SJCRH30 (cell line): ENCODE data around the gene TRIP4. TPM values are rescaled to one million over a fixed set of nuclear protein-coding genes. Genes with fewer than 3 reads are reported as not detected.
A peak's percentile ranks its signal among the peaks of the same experiment; 100 is the strongest.
"Not testable (repeated sequence)": the region's sequence is repeated elsewhere in the genome, so short reads cannot be mapped to it uniquely, and the experiment has no call there.

Experiments
- DNase-seq, 2 experiments: peaks; one replicate each; pipeline ENCODE4 v3.0.0-alpha.2; 2015 to 2020
- H3K27ac ChIP-seq: fragments of 250-450 bp; sonication (Bioruptor Pico); 2 replicates; pipeline ENCODE4 v1.5.1; 2020; ENCODE audit warnings: mild to moderate bottlenecking, moderate library complexity
- H3K27me3 ChIP-seq: fragments of 250-450 bp; sonication (Bioruptor Pico); 2 replicates; pipeline ENCODE4 v1.5.1; 2020; ENCODE audit warnings: mild to moderate bottlenecking, moderate library complexity
- H3K36me3 ChIP-seq: fragments of 250-450 bp; sonication (Bioruptor Pico); 2 replicates; pipeline ENCODE4 v1.5.1; 2020; ENCODE audit warnings: mild to moderate bottlenecking, moderate library complexity
- H3K4me1 ChIP-seq: fragments of 250-450 bp; sonication (Bioruptor Pico); 2 replicates; pipeline ENCODE4 v1.5.1; 2020; ENCODE audit warnings: mild to moderate bottlenecking, moderate library complexity
- H3K4me3 ChIP-seq: fragments of 250-450 bp; sonication (Bioruptor Pico); 2 replicates; pipeline ENCODE4 v1.5.1; 2020; ENCODE audit warnings: mild to moderate bottlenecking, moderate library complexity
- H3K9me3 ChIP-seq: fragments of 250-450 bp; sonication (Bioruptor Pico); replicated peaks from 2 replicates; pipeline ENCODE4 v1.5.1; 2020; ENCODE audit warnings: mild to moderate bottlenecking, moderate library complexity
- total RNA-seq: library from RNA; depleted of rRNA; stranded (reverse); fragments of >200 nt; shearing (Covaris generic); gene quantifications from 2 replicates; pipeline ENCODE4 v1.2.3, GENCODE V29; 2014; rRNA removed

TRIP4 gene
- 7.0 and 8.8 TPM in 2 replicates for total RNA-seq

DNA sequence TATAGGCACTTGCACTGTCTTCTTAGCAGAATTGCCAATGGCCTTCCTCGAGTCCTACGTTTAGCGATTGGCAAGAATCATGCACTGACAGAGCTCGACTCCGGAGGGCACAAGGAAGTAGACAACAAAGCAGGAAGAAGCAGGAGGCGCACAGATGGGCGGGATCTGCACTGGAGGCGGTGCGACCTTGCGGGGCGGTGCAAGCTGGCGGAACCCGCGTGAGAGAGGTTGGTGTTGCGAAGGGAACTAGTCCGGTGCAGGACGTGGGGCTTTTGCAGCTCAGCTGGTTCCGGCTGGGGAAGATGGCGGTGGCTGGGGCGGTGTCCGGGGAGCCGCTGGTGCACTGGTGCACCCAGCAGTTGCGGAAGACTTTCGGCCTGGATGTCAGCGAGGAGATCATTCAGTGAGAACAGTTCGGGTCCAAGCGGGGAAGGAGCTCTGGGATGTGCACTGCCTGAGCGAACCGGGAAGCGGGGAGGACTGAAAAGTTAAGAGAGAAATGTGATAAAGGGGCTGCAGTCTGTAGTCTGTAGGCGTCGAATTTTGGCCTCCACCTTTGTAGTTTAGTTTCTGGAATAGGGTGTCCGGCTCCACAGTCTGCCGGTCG is at the start of gene TRIP4:
TSS of gene TRIP4 (plus strand) at position 275 of the 607 bp plus-strand sequence. CDS start at position 303, 28 bp downstream.
- Histone ChIP-seq H3K27me3 (no peaks in the 10 kb centered on the region), H3K27ac (peak within 1 kb of the TSS; percentile 40; the same call in 1 of the 2 replicates), H3K9me3 (no peaks in the 10 kb centered on the region), H3K36me3 (no peaks in the 10 kb centered on the region), H3K4me3 (peak within 1 kb of the TSS; percentile 65), H3K4me1 (no peaks in the 10 kb centered on the region)
- peak; percentile 97 for DNase-seq

DNA sequence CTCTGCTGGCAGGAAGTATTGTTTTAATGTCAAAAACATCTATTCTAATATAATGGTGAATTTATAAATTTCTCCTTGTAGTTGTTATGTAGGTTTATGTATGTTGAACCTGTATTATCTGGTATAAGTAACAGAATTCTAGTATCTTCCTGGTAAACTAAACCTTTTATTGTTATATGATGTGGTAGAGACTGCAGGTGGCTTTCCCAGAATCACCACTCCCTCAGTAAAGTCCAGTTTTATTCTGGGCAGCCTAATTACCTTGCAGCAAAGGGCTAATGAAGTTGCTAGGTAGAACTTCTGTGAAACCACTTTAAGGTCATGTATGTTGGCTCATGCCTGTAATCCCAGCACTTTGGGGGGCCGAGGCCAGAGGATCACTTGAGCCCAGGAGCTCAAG is 47.3 kb upstream of the TRIP4 start:
- DNase-seq, result no peak
- H3K4me3 ChIP-seq, result no peak overlapping the region

GRCh38 chr15:64341961-64342360 is 45.7 kb upstream of the TRIP4 start:
- Histone ChIP-seq H3K27ac (no peak overlapping the region), H3K36me3 (peaks cover 2% of the 10 kb centered on the region; the same call in 1 of the 2 replicates), H3K9me3 (no peaks in the 10 kb centered on the region), H3K27me3 (no peaks in the 10 kb centered on the region), H3K4me3 (no peak overlapping the region), H3K4me1 (no peaks in the 10 kb centered on the region)
- DNase-seq, result no peak

More for the DNA sequence above, 47.3 kb upstream of the TRIP4 start:
- Histone ChIP-seq H3K27ac (no peak overlapping the region), H3K9me3 (no peaks in the 10 kb centered on the region), H3K27me3 (no peaks in the 10 kb centered on the region), H3K4me1 (no peaks in the 10 kb centered on the region), H3K36me3 (no peaks in the 10 kb centered on the region; the same call in 1 of the 2 replicates)

- no peaks in the 10 kb centered on the region for H3K4me1 ChIP-seq
- H3K9me3 ChIP-seq, result no peaks in the 10 kb centered on the region
- H3K36me3 ChIP-seq, result peaks cover 2% of the 10 kb centered on the region; the same call in 1 of the 2 replicates
- no peak overlapping the region for H3K4me3 ChIP-seq
- DNase-seq, result no peak
- H3K27ac ChIP-seq, result no peak overlapping the region
- H3K27me3 ChIP-seq, result no peaks in the 10 kb centered on the region
Observed at GRCh38 chr15:64343222-64343621, 44.4 kb upstream of the TRIP4 start.

GRCh38 chr15:64343841-64344240 is 43.8 kb upstream of the TRIP4 start:
- H3K27ac ChIP-seq, result no peak overlapping the region

GRCh38 chr15:64344651-64345294 is 42.9 kb upstream of the TRIP4 start:
- Histone ChIP-seq H3K27ac (no peak overlapping the region), H3K9me3 (no peaks in the 10 kb centered on the region), H3K4me3 (no peak overlapping the region), H3K36me3 (peaks cover 2% of the 10 kb centered on the region; the same call in 1 of the 2 replicates), H3K27me3 (no peaks in the 10 kb centered on the region), H3K4me1 (no peaks in the 10 kb centered on the region)
- no peak for DNase-seq

More at GRCh38 chr15:64343841-64344240, 43.8 kb upstream of the TRIP4 start:
- Histone ChIP-seq H3K27me3 (no peaks in the 10 kb centered on the region), H3K4me3 (no peak overlapping the region), H3K9me3 (no peaks in the 10 kb centered on the region), H3K36me3 (peaks cover 2% of the 10 kb centered on the region; the same call in 1 of the 2 replicates), H3K4me1 (no peaks in the 10 kb centered on the region)
- no peak for DNase-seq

DNA sequence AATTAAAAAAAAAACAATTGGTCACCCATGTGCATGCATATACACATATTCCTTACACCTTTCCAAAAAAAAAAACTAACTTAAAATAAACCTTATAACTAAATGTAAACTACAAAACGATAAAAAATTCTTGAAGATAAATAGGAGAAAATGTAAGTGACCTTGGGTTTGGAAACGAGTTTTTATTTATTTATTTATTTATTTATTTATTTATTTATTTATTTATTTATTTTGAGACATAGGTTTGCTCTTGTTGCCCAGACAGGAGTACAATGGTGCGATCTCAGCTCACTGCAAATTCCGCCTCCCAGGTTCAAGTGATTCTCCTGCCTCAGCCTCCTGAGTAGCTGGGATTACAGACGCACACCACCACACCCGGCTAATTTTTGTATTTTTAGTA is 41.4 kb upstream of the TRIP4 start:
- not testable (repeated sequence) for H3K36me3 ChIP-seq, H3K9me3 ChIP-seq, H3K27me3 ChIP-seq, H3K4me1 ChIP-seq, DNase-seq, H3K4me3 ChIP-seq, H3K27ac ChIP-seq

DNA sequence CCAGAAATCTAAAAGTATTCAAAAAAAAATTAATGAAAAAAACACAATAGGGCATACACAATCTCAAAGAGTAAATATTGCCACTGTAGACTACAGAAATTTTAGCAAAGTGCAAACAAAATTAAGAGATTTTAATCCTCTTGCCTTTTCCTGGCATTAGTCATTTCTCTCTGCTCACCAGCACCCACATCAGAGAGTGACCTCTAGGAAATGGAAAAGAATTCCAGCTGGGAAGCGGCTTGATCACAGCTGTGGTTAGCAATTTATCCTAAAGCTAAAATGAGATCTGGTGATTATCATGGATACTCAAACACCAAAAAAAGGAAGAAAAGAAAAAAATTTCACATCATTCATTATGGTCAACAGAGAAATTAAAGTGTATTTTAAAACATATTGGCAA is 39.2 kb upstream of the TRIP4 start:
- Histone ChIP-seq H3K27ac (no peak overlapping the region), H3K27me3 (no peaks in the 10 kb centered on the region), H3K4me1 (no peaks in the 10 kb centered on the region), H3K36me3 (0 out of 2 replicates have a peak, but pooled peaks cover 2% of the 10 kb centered on the region), H3K4me3 (no peak overlapping the region), H3K9me3 (no peaks in the 10 kb centered on the region)
- peak in 1 of 2 experiments; percentile 12 for DNase-seq

- H3K27ac ChIP-seq, result no peak overlapping the region
- no peaks in the 10 kb centered on the region for H3K27me3 ChIP-seq
- no peaks in the 10 kb centered on the region for H3K9me3 ChIP-seq
- DNase-seq, result no peak
- H3K4me1 ChIP-seq, result peaks cover under 1% of the 10 kb centered on the region
- H3K4me3 ChIP-seq, result no peak overlapping the region
- 0 out of 2 replicates have a peak, but pooled peaks cover 2% of the 10 kb centered on the region for H3K36me3 ChIP-seq
Observed at GRCh38 chr15:64349375-64349774, 38.3 kb upstream of the TRIP4 start.

GRCh38 chr15:64351265-64351664 is 36.4 kb upstream of the TRIP4 start:
- no peaks in the 10 kb centered on the region for H3K27me3 ChIP-seq
- no peaks in the 10 kb centered on the region for H3K9me3 ChIP-seq
- H3K4me1 ChIP-seq, result peaks cover 5% of the 10 kb centered on the region
- no peak for DNase-seq
- H3K4me3 ChIP-seq, result no peak overlapping the region
- H3K27ac ChIP-seq, result no peak overlapping the region
- 0 out of 2 replicates have a peak, but pooled peaks cover 2% of the 10 kb centered on the region for H3K36me3 ChIP-seq

DNA sequence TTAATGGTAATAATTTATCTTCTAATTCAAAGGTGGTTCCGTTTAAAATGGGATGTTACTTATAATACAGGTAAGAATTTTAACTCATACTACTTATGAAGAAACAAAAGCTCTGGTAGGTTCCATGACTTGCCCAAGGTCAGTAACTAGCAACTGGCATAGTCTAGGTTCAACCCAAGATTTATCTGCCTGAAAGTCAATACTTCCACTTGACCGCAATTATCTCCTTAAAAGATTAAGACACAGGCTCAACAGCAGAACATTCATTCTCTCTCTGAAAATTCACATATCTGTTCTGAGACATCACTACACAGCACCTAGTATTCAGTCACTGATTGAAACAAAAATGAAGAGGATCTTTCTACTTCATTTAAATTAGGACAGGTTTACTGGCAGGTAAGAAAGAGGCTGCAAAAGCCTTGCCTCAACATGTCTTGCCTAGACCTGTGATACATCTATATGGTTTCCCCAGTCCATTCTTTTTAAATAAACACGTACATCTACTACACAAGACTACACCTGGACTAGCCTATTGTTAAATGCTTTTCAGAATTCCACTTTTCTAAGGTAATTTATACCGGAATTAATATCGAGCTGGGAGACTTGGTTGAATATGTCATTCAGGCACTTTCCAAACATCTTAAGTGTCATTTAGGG is 32.8 kb upstream of the TRIP4 start:
- peak in 1 of 2 experiments; percentile 18 for DNase-seq
- Histone ChIP-seq H3K4me3 (peak overlapping the region; percentile 72), H3K4me1 (peaks cover 5% of the 10 kb centered on the region), H3K27ac (peak overlapping the region; percentile 32; the same call in 1 of the 2 replicates), H3K36me3 (peaks cover 4% of the 10 kb centered on the region; the same call in 1 of the 2 replicates), H3K9me3 (no peaks in the 10 kb centered on the region), H3K27me3 (no peaks in the 10 kb centered on the region)

GRCh38 chr15:64355348-64355943 is 32.2 kb upstream of the TRIP4 start:
- peak; percentile 26 to 41 for DNase-seq
- Histone ChIP-seq H3K36me3 (peaks cover 7% of the 10 kb centered on the region; the same call in 1 of the 2 replicates), H3K4me1 (peaks cover 5% of the 10 kb centered on the region), H3K4me3 (peak overlapping the region; percentile 72), H3K9me3 (no peaks in the 10 kb centered on the region), H3K27me3 (no peaks in the 10 kb centered on the region), H3K27ac (peak overlapping the region; percentile 32)

- H3K27ac ChIP-seq, result peak within 1 kb of the TSS; percentile 32
- peaks cover 5% of the 10 kb centered on the region for H3K4me1 ChIP-seq
- no peaks in the 10 kb centered on the region for H3K27me3 ChIP-seq
- peaks cover 10% of the 10 kb centered on the region for H3K36me3 ChIP-seq
- peak within 1 kb of the TSS; percentile 72 for H3K4me3 ChIP-seq
- DNase-seq, result peak; percentile 96 to 98
- H3K9me3 ChIP-seq, result no peaks in the 10 kb centered on the region
Observed at GRCh38 chr15:64355944-64356709, 31.5 kb upstream of the TRIP4 start, which contains the start of gene CSNK1G1. Gene CSNK1G1, minus strand, starts transcription at chr15:64356173. Its CDS starts 55,674 bp downstream, at chr15:64300499.

DNA sequence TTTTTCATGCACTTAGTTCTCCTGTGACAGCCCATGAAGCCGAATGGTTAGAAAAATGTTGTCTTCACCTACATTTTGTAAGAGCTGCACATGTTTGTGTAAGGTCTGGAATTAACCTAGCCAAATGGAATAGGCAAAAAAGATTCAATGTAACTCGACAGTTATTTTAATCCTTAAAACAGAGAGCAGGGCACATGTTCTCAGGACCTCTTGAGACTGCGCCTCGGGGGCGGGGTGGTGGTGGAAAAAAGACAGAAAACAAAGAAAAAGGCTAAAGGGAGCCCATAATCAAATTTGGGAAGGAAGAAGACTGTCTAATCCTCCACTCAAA is 31.0 kb upstream of the TRIP4 start:
- peaks cover 15% of the 10 kb centered on the region for H3K36me3 ChIP-seq
- peak overlapping the region; percentile 72 for H3K4me3 ChIP-seq
- peaks cover 5% of the 10 kb centered on the region for H3K4me1 ChIP-seq
- no peak for DNase-seq
- no peaks in the 10 kb centered on the region for H3K9me3 ChIP-seq
- no peaks in the 10 kb centered on the region for H3K27me3 ChIP-seq
- no peak overlapping the region for H3K27ac ChIP-seq
